HFFc6 (cell line): ENCODE results near the gene MT2A. TPM values are rescaled to one million over a fixed set of nuclear protein-coding genes. Genes with fewer than 3 reads are reported as not detected.

Experiments
- DNase-seq: peaks from one replicate; pipeline ENCODE4 v3.0.0-alpha.2; 2018
- H3K27ac Mint-ChIP-seq: 2 replicates; pipeline ENCODE4 v1.8.0; 2020; ENCODE audit warnings: mild to moderate bottlenecking, mixed read lengths
- H3K27me3 Mint-ChIP-seq: 2 replicates; pipeline ENCODE4 v1.8.0; 2021; ENCODE audit warnings: mild to moderate bottlenecking, moderate library complexity, mixed read lengths; ENCODE audit not compliant: insufficient read depth
- H3K36me3 Mint-ChIP-seq: 2 replicates; pipeline ENCODE4 v1.8.0; 2021; ENCODE audit warnings: low read depth, mixed read lengths
- H3K4me1 Mint-ChIP-seq: 2 replicates; pipeline ENCODE4 v1.8.0; 2020; ENCODE audit warnings: low read depth, mixed read lengths
- H3K4me3 Mint-ChIP-seq: 2 replicates; pipeline ENCODE4 v1.8.0; 2020; ENCODE audit warnings: mild to moderate bottlenecking, moderate library complexity, mixed read lengths
- H3K9me3 Mint-ChIP-seq: 2 replicates; pipeline ENCODE4 v1.8.0; 2020; ENCODE audit warnings: mild to moderate bottlenecking, mixed read lengths
- total RNA-seq, 6 experiments: library from RNA; stranded (reverse); fragmentation: NEBNext Ultra II Directional; extraction: Animal tissue kit (Norgen Biotek cat#: 25700); gene quantifications; 2 replicates in 1 of 6; 3 replicates in 5 of 6; pipeline ENCODE4 v1.2.3, GENCODE V29; 2021
- TF ChIP-seq, protein P1 (sequence below): fragments of 200-600 bp; sonication (generic); IDR thresholded peaks from 2 replicates; pipeline ENCODE4 v1.5.0; 2021; ENCODE audit warnings: antibody characterized with exemption, mild to moderate bottlenecking

The MT2A gene
- total RNA-seq, 6 experiments from 2014 or later, result 623 to 1,524 (median 1,044) TPM

DNA sequence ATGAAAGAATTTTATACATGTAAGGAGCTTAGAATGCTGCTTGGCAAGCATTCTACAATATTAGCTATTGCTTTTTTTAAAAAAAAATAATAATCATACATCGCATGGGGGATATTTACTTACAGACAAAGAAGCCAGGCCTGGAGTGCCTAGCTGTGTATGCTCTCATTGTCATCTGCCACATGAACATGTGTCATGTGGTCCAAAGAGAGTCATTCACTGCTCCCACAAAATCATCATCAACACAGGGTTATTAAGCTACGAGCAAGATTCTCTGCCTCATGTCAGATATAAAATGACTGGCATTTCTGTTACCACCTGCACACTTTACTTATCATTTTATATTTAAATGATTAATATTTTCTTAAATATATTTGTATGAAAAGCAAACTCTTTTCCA, 15.3 kb downstream of the MT2A start:
- Mint-ChIP-seq H3K36me3 (peaks cover 18% of the 10 kb centered on the region; the same call in 1 of the 2 replicates), H3K4me3 (no peak overlapping the region), H3K27me3 (peaks cover 4% of the 10 kb centered on the region; the same call in 1 of the 2 replicates), H3K9me3 (no peaks in the 10 kb centered on the region), H3K27ac (no peak overlapping the region), H3K4me1 (peaks cover 26% of the 10 kb centered on the region)
- TF ChIP-seq, protein P1, sequence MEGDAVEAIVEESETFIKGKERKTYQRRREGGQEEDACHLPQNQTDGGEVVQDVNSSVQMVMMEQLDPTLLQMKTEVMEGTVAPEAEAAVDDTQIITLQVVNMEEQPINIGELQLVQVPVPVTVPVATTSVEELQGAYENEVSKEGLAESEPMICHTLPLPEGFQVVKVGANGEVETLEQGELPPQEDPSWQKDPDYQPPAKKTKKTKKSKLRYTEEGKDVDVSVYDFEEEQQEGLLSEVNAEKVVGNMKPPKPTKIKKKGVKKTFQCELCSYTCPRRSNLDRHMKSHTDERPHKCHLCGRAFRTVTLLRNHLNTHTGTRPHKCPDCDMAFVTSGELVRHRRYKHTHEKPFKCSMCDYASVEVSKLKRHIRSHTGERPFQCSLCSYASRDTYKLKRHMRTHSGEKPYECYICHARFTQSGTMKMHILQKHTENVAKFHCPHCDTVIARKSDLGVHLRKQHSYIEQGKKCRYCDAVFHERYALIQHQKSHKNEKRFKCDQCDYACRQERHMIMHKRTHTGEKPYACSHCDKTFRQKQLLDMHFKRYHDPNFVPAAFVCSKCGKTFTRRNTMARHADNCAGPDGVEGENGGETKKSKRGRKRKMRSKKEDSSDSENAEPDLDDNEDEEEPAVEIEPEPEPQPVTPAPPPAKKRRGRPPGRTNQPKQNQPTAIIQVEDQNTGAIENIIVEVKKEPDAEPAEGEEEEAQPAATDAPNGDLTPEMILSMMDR, result no peak
- DNase-seq, result no peak

DNA sequence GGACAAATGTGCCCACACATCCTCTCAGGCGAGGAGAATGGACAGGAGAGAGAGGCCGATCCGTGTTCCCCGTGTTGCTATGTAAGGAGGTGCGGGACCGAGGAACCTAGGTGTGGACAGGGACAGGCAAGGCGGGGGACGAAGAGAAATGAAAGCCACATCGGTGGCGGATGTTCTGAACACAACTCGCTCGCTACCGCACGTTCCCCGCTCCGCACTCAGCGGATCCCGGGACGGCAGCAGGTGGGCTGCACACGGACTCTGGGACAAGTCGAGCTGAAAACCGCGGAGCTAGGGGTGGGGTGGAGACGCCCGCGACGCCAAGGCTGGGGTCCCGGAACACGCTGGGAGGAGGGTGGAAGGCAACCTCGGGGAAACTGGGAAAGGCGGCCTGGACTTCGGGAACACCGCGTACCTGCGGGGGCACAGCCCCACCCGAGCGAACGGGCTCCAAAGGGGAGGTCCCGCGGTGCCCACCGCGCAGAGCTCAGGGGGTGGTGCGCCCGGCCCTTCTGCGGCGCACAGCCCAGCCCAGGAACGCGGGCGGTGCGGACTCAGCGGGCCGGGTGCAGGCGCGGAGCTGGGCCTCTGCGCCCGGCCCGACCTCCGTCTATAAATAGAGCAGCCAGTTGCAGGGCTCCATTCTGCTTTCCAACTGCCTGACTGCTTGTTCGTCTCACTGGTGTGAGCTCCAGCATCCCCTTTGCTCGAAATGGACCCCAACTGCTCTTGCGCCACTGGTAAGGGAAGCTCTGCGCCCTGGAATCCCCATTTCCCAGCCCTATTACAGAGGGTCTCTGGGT, 17.0 kb downstream of the MT2A start, which contains the start of gene MT1E:
TSS of gene MT1E (plus strand) at position 642 of the 803 bp plus-strand sequence. CDS start at position 713, 71 bp downstream.
- peaks cover 18% of the 10 kb centered on the region; the same call in 1 of the 2 replicates for H3K36me3 Mint-ChIP-seq
- peak; percentile 75 for DNase-seq
- peaks cover 4% of the 10 kb centered on the region; the same call in 1 of the 2 replicates for H3K27me3 Mint-ChIP-seq
- H3K4me1 Mint-ChIP-seq, result peaks cover 28% of the 10 kb centered on the region
- TF ChIP-seq, protein P1, result no peak
- H3K27ac Mint-ChIP-seq, result peak within 1 kb of the TSS; percentile 96
- H3K4me3 Mint-ChIP-seq, result peak within 1 kb of the TSS; percentile 97
- H3K9me3 Mint-ChIP-seq, result no peaks in the 10 kb centered on the region

DNA sequence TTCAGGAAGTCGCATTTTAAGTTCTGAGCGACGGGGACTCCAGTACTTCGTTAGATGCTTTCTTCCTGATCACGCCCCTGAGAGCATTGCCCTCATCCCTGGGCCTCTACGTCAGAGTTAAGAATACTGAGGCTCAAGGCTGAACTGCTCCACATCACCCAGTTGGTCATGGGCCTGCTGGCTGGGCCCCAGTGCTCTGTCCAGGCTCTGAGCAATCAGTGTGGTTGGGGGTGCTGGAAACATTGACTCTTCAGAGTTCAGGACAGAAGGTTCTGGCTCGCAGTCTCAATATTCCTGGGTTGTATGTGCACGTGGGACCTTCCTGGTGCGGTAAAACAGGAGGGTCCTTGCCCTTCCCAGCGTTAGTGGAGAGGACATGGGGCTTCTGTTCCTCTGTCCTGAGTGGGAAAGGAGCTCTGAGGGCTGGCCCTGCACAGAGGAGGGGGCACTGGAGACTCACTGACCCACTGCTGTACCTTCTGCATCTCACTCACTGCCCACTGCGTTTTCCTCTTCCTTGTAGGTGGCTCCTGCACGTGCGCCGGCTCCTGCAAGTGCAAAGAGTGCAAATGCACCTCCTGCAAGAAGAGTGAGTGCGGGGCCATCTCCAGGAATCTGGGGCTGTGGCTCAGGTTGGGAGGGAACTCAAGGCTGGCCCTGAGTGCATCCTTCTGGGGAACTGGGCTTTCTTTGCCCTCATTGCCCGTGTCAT, 17.7 kb downstream of the MT2A start:
- Mint-ChIP-seq H3K27ac (peak overlapping the region; percentile 96), H3K36me3 (peaks cover 18% of the 10 kb centered on the region; the same call in 1 of the 2 replicates), H3K27me3 (peaks cover 4% of the 10 kb centered on the region; the same call in 1 of the 2 replicates), H3K4me3 (peak overlapping the region; percentile 97), H3K4me1 (peaks cover 28% of the 10 kb centered on the region), H3K9me3 (no peaks in the 10 kb centered on the region)
- peak; percentile 76 for DNase-seq
- TF ChIP-seq, protein P1, result no peak

DNA sequence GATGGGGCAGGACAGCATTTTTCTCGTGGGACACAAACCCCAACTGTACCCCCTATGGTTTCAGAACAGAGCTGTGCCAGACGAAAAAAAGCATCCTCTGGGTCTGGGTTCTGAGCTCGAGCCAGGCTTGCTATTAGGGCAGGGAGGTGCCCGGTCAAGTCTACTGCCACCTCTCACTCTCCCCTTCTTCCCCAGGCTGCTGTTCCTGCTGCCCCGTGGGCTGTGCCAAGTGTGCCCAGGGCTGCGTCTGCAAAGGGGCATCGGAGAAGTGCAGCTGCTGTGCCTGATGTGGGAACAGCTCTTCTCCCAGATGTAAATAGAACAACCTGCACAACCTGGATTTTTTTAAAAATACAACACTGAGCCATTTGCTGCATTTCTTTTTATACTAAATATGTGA, 18.3 kb downstream of the MT2A start:
- H3K36me3 Mint-ChIP-seq, result peaks cover 18% of the 10 kb centered on the region; the same call in 1 of the 2 replicates
- H3K27ac Mint-ChIP-seq, result peak overlapping the region; percentile 96
- peaks cover 4% of the 10 kb centered on the region; the same call in 1 of the 2 replicates for H3K27me3 Mint-ChIP-seq

More for the DNA sequence above, 18.3 kb downstream of the MT2A start:
- TF ChIP-seq, protein P1, result no peak
- Mint-ChIP-seq H3K4me1 (peaks cover 29% of the 10 kb centered on the region), H3K9me3 (no peaks in the 10 kb centered on the region), H3K4me3 (peak overlapping the region; percentile 97)
- DNase-seq, result no peak
